HL-60/S4 (cell line): ENCODE data around the gene PSMD14.

Experiments used
- in situ Hi-C: fragments of 300-500 bp; cut with MboI; formaldehyde crosslinking; loops from 2 replicates; pipeline ENCODE4 v1.14.3; 2022; ENCODE audit warnings: low sequenced_read_pairs

The PSMD14 gene

DNA sequence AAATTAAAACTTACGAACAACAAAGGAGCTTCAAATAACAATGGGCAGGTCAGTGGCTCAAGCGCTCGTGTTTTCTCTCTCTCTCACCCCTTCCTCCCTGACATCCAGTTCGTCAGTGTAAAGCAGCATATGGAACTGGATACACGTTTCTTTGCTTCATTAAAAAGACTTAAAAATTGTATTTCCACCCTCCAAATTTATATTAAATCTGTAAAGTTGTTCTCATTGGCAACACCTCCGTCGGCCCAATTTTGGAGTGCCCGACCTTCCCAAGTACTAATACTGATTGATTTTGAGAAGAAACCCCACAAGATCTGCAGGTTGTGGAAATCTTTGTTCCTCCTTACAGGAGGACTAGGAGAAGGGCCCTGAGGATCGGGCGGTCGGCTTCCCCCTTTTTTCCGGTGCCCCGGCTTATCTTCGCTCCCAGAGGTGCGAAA, 110.1 kb downstream of the PSMD14 start:
- in situ Hi-C loops: no loop called here

DNA sequence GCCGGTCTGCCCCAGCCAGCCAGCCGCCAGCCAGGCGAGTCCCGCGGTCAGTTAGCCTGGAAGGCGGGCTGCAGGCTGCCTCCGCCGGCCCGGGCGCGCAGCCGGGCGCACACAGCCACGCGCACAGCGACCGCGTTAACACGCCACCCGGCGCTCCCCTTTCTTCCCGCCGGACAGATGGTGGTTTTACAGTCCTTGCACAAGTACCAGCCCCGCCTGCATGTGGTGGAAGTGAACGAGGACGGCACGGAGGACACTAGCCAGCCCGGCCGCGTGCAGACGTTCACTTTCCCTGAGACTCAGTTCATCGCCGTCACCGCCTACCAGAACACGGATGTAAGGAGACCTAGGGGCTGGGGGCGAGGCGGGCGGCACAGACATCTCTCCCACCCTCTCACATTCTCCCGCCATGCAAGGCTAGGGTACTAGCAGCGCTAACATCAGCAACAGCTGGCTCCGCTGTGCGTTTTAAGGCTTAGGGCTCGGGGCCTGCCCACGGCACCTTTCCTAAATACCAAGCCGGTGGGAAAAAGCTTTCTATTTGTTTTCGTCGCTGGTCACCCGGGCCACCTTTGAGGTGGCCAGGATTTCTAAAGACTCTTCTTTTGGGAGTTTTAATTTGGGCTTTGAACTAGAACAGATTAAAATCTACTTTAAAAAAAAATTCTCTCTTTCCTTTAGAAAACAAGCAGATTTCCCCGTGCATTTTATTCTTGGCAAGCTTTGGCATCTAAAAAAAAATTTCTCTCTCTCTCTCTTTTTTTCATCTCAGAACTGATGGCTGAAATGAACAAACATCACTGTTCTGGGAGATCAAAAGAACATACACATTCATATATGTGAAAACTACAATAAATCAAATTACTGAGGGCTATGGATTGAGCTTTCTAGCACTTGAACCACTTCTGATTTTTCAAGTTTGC, 110.8 kb downstream of the PSMD14 start:
- in situ Hi-C loops: no loop called here

DNA sequence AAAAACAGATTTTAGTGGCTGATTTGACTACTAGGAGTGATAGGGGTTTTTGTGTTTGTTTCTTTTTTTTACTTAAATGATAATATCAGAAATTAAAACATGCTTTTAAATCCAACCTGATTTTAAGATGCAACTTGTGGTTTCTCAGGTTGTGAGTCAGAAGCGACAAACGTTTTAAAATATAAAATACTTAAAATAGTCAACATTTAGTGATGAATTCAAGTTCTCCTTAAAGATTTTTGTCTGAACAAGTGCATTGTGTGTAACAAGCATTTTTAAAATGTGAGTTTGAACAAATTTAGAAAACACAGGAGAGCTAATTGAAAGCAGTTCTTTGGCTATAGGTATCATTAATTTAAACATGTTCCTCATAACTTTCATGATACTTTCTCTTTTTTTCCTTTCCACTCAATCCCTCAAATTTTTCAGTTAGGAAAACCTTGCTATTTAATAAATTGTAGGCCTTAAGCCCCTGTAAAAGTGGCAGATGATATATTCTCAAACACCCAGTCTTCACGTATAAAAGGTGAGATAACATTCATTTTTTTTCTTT, 111.5 kb downstream of the PSMD14 start:
- in situ Hi-C loops: no loop called here

DNA sequence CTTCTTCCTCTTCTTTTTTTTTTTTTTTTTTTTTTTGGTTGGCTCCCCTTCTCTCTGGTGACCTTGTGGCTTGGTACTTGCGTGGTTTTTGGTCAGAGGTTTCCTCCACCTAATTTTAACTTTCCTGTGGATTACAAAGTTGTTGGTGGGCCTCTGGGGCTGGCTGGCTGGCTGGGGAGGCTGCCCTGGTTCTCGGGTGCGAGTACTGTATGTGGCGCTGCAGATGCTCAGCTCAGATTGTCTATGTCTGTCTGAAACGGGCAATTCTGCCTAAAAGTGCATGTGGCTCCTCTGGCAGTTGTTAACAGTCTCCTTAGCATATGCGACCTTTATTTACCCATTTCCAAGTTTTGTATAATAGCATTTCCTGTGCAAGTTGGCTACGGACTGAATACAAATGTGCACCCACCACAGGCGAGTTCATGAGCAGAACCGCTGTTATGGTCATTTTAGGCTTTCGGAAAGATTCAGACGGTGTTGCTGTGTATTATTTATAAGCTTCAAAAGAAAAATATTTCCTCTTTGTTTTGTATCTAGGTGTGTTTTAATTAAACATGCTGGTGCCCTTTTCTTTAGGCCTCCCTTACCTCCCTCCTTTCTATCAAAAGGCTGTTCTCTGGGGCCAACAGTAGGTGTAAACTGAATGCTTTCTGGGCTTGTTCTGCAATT, 112.3 kb downstream of the PSMD14 start:
- in situ Hi-C loops: no loop called here

DNA sequence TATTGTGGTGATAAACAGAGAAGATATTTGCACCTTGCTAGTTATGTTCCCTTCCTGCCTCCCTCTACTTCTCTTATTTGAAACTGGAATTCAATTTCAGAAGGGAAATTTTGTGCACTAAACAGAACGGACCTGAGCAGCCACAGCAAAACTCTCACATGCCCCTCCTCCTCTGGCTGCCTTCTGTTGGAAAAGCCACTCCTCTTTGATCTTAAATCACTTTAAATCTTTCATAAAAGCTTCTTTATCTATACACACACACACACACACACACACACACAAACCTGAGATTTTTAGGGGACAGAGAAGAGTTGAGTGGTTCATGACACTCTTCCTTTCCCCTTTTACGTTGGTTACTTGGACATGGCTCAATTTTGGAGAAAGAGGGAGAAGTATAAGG, 113.5 kb downstream of the PSMD14 start:
- in situ Hi-C loops: no loop called here

DNA sequence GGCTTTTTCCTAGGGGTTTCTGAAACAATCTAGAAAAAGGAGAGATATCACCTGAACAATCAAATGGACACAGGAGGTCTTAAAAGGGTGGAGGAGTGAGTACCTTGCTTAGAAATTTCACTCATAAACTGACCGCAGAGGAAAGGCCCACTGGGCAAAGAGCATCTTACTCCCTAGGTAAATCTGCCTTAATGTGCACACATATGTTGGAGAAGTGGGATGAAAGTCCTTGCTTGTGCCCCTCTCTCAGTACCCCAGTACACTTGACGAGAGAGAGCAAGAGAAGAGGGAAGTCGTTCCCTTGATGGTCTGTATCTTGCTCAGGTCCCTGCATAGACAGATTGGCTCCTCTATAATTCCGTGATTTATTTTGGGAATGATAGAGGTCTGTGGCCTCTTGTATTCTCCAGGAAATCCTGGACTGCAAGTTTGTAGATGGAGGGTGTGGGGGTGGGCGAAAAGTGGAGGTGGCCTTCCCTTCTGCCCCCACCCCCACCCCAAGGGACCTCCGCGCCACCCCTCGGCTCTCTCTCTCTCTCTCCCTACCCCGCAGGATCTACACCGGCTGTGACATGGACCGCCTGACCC, 114.7 kb downstream of the PSMD14 start:
- in situ Hi-C loops: no loop called here

DNA sequence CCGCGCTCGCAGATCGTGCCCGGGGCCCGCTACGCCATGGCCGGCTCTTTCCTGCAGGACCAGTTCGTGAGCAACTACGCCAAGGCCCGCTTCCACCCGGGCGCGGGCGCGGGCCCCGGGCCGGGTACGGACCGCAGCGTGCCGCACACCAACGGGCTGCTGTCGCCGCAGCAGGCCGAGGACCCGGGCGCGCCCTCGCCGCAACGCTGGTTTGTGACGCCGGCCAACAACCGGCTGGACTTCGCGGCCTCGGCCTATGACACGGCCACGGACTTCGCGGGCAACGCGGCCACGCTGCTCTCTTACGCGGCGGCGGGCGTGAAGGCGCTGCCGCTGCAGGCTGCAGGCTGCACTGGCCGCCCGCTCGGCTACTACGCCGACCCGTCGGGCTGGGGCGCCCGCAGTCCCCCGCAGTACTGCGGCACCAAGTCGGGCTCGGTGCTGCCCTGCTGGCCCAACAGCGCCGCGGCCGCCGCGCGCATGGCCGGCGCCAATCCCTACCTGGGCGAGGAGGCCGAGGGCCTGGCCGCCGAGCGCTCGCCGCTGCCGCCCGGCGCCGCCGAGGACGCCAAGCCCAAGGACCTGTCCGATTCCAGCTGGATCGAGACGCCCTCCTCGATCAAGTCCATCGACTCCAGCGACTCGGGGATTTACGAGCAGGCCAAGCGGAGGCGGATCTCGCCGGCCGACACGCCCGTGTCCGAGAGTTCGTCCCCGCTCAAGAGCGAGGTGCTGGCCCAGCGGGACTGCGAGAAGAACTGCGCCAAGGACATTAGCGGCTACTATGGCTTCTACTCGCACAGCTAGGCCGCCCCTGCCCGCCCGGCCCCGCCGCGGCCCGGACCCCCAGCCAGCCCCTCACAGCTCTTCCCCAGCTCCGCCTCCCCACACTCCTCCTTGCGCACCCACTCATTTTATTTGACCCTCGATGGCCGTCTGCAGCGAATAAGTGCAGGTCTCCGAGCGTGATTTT, 115.5 kb downstream of the PSMD14 start:
- in situ Hi-C loops: no loop called here

DNA sequence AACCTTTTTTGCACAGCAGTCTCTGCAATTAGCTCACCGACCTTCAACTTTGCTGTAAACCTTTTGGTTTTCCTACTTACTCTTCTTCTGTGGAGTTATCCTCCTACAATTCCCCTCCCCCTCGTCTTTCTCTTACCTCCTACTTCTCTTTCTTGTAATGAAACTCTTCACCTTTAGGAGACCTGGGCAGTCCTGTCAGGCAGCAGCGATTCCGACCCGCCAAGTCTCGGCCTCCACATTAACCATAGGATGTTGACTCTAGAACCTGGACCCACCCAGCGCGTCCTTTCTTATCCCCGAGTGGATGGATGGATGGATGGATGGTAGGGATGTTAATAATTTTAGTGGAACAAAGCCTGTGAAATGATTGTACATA, 116.2 kb downstream of the PSMD14 start:
- in situ Hi-C loops: no loop called here

DNA sequence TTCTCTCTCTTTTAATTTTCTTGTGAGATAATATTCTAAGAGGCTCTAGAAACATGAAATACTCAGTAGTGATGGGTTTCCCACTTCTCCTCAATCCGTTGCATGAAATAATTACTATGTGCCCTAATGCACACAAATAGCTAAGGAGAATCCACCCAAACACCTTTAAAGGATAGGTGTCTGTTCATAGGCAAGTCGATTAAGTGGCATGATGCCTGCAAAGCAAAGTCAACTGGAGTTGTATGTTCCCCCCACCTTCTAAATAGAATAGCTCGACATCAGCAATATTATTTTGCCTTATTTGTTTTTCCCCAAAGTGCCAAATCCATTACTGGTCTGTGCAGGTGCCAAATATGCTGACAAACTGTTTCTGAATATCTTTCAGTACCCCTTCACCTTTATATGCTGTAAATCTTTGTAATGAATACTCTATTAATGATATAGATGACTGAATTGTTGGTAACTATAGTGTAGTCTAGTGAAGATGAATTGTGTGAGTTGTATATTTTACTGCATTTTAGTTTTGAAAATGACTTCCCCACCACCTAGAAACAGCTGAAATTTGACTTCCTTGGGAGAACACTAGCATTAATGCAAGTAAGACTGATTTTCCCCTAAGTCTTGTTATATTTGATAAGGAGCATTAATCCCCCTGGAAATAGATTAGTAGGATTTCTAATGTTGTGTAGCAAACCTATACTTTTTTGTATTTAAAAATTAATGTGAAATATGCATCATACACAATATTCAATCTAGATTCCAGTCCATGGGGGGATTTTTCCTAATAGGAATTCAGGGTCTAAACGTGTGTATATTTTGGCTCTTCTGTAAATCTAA, 116.9 kb downstream of the PSMD14 start:
- in situ Hi-C loops: no loop called here

DNA sequence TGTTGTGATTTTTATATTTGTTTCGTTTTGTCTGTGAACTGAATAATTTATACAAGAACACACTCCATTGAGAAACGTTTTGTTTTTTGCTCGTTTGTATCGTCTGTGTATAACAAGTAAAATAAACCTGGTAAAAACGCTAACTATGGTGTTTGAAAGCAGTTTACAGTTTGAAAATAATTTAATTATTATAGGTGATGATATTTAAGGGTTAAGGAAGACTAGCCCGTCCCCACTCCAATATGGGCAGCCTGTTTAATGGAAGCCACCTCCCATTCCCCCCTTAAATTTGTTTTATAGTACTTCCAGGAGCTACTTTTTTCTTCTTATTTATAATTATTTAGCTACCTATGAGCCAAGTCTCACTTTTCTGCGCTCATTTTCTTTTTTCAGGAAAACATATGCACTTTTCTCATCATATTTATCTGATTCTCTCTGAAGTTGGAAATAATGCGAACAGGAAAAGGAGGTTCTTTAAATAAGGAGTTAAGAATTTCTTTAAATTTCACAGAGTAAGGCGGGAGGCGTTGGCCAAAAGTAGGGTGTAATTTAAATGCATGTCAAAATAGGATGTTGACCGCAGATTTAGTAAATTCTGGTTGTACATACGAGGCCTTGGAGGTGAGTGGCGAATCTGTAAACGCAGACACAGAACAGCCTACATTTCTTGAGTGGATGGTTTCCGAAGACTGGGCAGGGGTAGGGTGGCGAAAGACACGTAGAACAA, 117.7 kb downstream of the PSMD14 start:
- in situ Hi-C loops: no loop called here

DNA sequence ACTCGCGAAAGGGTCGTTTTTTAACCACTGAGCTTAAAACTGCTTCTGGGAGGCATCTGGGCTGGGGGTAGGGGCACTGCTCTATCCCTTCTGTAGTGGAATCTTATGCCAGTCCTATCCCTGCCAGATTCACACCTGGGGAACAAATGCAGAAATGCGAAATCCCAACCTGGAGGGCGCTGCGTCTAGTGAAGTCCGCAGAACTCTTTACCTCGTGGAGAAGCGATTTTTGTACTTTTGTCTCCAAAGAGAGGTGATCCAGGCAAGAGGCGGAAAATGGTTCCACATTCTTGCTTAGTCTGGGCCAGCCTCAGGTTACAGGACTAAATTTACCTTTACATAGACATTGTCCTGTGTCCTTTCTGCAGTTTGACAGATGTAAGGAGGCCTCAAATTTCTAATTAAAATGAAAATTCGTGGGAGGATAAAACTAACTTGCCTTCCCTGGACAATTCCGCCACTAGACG, 118.3 kb downstream of the PSMD14 start:
- in situ Hi-C loops: no loop called here

DNA sequence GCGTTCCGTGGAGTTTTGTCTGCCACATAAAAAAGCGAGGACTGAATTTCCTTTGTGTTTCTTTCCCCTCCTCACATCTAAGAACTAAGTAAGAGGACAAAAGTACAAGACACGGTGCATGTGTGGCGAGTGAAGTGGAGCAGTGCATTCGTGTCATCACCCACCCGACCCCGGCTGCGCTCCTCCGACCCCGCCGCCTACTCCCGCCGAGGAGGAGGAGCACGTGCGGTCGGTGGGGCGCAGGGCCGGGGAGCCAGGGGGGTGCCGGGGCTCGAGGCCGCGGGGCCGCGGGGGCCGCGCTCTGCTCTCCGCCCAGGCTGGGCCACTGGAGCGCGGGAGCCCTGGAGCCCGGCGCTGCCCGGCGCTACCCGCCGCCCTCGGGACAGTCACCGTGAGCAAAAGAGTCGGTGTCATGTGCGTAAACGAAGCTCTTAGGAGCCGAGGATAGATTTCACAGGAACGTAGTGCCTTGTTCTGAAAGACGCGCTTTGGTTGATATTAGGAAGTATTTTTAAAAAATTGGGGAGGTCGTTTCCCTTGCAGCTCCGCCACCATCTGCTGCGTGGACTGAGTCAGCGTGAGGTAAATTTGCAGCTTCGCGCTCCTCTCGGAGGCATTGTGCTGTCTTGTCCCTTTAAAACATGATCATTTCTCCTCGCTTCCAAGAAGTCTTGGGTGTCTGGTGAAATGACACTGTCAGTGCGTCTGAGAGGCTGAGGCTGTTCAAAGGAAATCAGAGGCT, 118.9 kb downstream of the PSMD14 start:
- in situ Hi-C loops: no loop called here

DNA sequence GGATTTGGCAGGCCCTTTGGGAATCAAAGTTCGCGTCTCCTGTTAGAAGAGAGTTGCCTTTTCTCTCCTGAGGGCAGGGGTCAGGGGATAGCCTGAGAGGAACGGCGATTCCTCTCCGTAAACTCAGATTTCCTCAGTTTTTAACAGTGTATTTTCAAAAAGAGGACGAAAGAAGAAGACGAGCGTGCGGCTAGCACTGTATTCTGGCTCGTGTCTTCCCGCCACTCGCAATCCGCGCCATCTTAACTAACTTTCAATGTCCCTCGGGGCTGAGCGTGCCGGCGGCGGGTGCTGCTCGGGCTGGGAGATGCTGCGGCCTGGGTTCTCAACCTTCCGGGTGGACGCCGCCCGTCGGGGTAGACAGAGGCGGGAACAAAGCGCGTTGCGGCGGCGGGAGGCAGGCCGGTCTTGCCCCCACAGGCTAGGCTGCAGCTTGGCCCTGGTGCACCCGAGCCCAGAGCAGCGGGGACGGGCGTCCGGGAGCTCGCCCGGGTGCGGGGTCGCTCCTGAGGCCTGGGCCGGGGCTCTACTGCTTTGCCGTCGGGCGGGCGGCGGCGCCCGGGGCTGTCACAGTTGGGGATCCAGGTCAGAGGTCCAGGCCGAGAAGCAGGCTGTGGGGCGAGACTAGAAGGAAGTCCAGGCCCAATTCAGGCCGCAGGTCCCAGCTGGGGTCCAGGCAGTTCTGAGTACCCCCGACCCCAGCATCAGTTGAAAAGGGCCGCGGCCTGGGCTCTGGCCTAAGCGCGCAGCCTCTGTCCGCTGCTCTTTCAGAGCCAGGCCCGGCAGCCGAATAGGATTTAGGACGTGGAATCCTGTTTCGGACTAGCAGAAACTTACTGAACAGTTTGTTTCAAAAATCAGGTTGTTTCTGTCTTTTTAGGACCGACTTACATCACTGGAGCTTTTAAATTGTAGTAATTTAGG, 119.7 kb downstream of the PSMD14 start:
- in situ Hi-C loops: no loop called here

DNA sequence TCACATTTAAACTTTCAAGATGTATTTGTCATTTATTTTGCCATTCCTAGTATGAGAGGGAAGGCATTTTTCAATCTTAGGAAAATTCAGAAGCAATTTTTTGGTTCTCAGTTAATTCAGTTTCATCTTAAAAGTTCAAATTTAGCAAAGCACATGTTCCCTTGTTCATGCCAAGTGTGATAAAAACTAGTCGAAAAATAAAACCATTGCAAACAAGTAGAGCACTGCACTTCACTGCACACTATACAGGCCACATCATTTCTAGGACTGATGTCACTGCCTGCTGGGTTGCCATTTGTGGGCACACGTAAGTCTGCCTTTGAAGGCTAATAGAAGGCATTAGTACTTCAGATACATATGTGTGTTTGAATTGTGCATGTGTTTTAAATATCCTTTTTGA, 122.2 kb downstream of the PSMD14 start:
- in situ Hi-C loops: no loop called here

DNA sequence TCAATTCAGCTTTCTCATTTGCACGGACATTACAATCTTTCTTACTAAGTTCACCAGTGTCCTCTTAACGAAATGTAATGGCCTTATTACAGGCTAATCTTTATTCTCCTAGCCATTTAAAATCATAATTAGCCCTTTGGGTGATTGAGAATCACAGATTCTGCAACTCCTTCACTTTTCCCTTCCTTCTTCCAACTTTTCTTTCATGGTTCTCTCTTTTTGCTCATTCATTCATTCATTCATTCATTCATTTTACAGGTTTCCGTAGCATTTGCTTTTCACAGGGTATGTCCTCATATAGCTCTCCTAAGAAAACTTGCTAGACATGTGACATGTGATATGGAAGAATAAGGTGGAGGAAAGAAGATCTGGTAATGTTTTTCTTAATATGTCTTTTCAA, 123.9 kb downstream of the PSMD14 start:
- in situ Hi-C loops: no loop called here

DNA sequence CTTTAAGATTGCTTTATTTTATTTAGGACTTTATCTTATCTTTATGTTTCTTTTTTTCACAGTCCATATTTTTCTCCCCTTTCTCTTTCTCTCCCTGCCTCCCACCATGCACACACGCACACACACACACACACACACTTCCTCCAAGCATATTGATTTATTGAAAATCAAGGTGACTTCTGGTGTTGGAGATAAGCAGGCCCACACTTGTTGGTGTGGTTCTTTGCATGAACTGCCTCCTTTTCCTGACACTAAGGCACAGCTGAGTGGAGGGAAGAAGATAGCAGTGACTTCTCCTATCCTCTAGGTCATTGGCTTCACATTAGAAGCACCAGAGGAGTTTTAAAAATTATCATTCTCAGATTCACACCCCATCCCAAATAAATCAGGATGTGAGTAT, 125.9 kb downstream of the PSMD14 start:
- in situ Hi-C loops: no loop called here

DNA sequence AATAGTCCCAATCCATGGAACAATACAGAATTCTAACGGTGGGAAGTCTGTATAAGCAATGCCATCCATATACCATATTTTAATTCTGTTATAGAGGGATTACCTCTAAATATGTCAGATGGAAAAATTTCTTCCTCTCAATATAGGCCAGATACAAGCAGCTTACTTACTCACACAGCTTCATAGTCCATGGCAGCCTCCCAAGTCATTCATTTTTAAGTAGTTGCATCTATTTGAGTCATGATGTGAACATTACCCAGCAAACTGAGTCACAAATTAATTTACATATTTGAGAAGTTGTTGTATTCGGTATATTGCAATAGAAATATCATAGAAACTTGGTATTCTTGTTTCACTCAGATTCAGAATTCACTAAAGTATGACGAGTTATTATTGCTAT, 128.2 kb downstream of the PSMD14 start:
- in situ Hi-C loops: no loop called here
